Measurements from ENCODE around the gene CRIP2.

GRCh38 chr14:105467942-105468471 is 6.6 kb upstream of the CRIP2 start:
- TF ChIP-seq, protein P1, sequence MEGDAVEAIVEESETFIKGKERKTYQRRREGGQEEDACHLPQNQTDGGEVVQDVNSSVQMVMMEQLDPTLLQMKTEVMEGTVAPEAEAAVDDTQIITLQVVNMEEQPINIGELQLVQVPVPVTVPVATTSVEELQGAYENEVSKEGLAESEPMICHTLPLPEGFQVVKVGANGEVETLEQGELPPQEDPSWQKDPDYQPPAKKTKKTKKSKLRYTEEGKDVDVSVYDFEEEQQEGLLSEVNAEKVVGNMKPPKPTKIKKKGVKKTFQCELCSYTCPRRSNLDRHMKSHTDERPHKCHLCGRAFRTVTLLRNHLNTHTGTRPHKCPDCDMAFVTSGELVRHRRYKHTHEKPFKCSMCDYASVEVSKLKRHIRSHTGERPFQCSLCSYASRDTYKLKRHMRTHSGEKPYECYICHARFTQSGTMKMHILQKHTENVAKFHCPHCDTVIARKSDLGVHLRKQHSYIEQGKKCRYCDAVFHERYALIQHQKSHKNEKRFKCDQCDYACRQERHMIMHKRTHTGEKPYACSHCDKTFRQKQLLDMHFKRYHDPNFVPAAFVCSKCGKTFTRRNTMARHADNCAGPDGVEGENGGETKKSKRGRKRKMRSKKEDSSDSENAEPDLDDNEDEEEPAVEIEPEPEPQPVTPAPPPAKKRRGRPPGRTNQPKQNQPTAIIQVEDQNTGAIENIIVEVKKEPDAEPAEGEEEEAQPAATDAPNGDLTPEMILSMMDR (IDR thresholded peaks at IDR 0.05), result no peak
- TF ChIP-seq POLR2A (IDR thresholded peaks at IDR 0.05), result no peak
